Psoas muscle (tissue), 8 donors: ENCODE measurements around the gene CLEC3A. TPM values are rescaled to one million over a fixed set of nuclear protein-coding genes. Genes with fewer than 3 reads are reported as not detected.
A peak's percentile ranks its signal among the peaks of the same experiment; 100 is the strongest.

Experiments
- ATAC-seq, 4 donors: fragments of 200-7000 bp; cut with Tn5 transposase; one replicate each; pipeline ENCODE4 v1.9.1; 2020; ENCODE audit warnings: moderate library complexity in 3 of 4, mild to moderate bottlenecking in 2 of 4
- DNase-seq, 2 donors: peaks; one replicate each; pipeline ENCODE4 v3.0.0-alpha.2; 2020
- H3K27ac ChIP-seq: fragments of 200-600 bp; one replicate; pipeline ENCODE4 v1.8.0; 2022
- H3K27me3 ChIP-seq, 3 donors: fragments of 200-600 bp in 1 of 3; one replicate each; pipeline versions ENCODE4 v1.6.1 to v1.8.0; 2013 to 2022; ENCODE audit warnings: low read length in 2 of 3, mild to moderate bottlenecking in 2 of 3, moderate library complexity in 1 of 3; ENCODE audit not compliant: insufficient read depth in 3 of 3
- H3K36me3 ChIP-seq, 2 donors: fragments of 200-600 bp in 1 of 2; one replicate each; pipeline versions ENCODE4 v1.6.1 to v1.8.0; 2013 to 2022; ENCODE audit warnings: low read depth in 1 of 2, mild to moderate bottlenecking in 1 of 2, moderate library complexity in 1 of 2; ENCODE audit not compliant: insufficient read depth in 1 of 2
- H3K4me1 ChIP-seq: fragments of 200-600 bp; one replicate; pipeline ENCODE4 v1.8.0; 2022
- H3K4me3 ChIP-seq: fragments of 200-600 bp; one replicate; pipeline ENCODE4 v1.8.0; 2022; ENCODE audit warnings: mild to moderate bottlenecking
- H3K9me3 ChIP-seq: fragments of 200-600 bp; one replicate; pipeline ENCODE4 v1.8.0; 2022
- WGBS, 3 donors: extraction: QIAGEN DNeasy Blood & Tissue Kit; methylation state at CpG; one replicate each; pipeline versions ENCODE4 v1.1.6 to v1.1.7; 2013; 5-methylcytosine and 5-hydroxymethylcytosine counted together
- intact Hi-C, 2 donors: fragments of 100-400 bp; cut with DNase I; formaldehyde crosslinking; loops; one replicate each; pipeline versions ENCODE4 v1.11.0 to v1.14.2; 2022
- polyA plus RNA-seq, 3 donors: library from polyadenylated mRNA; stranded (reverse); fragments of 200-250 nt; gene quantifications; one replicate each; pipeline ENCODE4 v1.2.3, GENCODE V29; 2013
- total RNA-seq, 4 donors: library from RNA; stranded (reverse); fragmentation: NEBNext Ultra II Directional in 2 of 4; extraction: Animal tissue kit (Norgen Biotek cat#: 25700) in 2 of 4; gene quantifications; one replicate each; pipeline versions ENCODE4 v1.2.1 to v1.2.4, GENCODE V29; 2021 to 2023
- TF ChIP-seq, protein P1 (sequence below): fragments of 200-600 bp; IDR thresholded peaks from one replicate; pipeline ENCODE4 v1.8.0; 2022; ENCODE audit warnings: antibody characterized with exemption
- donor health status: healthy with polysubstance abuse.
- donor health status: DM: no; HTN: no; CAD: no; lungs with moderate emphysema.
- donor health status: Bipolar disorder and iron deficiency.
- donor health status: healthy.
- donor health status: DM: yes; HTN: yes; CAD: no.
- donor health status: DM: no; HTN: no; CAD: no.
- donor health status: DM: no; HTN: no; CAD: no.
- donor health status: DM: yes; HTN: yes; CAD: no.

The CLEC3A gene
- total and polyA plus RNA-seq, 7 donors: not detected

DNA sequence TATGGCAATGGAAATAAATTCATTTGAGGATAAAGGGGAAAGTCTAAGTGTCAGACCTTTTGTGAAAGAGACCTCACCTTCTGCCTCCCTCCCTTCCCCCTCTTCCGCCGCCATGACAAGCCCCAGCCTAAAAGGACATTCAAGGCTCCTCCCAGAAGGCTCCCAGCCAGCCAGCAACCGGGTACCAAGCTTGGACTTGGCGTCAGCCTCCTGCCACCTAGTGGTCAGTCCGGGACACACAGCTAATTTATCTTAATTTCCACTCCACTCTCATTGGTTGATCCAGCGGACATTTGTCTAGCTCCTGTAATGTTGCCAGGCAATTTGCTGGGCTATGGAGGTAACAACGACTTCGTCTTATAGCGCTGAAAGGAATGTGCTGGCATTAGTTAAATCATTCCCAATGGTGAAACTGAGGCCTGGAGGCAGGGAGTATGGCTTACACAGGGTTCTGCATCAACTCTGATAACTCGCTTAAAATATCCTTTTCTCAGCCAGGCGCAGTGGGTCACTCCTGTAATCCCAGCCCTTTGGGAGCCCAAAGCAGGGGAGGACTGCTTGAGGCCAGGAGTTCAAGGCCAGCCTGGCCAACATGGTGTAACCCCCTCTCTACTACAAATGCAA, 19.3 kb upstream of the CLEC3A start:
- Histone ChIP-seq H3K4me3 (no peak overlapping the region), H3K4me1 (no peaks in the 10 kb centered on the region), H3K36me3 (no peaks in the 10 kb centered on the region), H3K27me3 (peaks cover 0 to 2% (median 0%) of the 10 kb centered on the region in 3 donors), H3K9me3 (no peaks in the 10 kb centered on the region), H3K27ac (no peak overlapping the region)
- 18% methylated on average over 11 of the region's 11 CpGs for WGBS, 3 donors
- peak; percentile 69 to 85 (median 83) for ATAC-seq
- DNase-seq: peak; percentile 78 to 87
- TF ChIP-seq, protein P1, sequence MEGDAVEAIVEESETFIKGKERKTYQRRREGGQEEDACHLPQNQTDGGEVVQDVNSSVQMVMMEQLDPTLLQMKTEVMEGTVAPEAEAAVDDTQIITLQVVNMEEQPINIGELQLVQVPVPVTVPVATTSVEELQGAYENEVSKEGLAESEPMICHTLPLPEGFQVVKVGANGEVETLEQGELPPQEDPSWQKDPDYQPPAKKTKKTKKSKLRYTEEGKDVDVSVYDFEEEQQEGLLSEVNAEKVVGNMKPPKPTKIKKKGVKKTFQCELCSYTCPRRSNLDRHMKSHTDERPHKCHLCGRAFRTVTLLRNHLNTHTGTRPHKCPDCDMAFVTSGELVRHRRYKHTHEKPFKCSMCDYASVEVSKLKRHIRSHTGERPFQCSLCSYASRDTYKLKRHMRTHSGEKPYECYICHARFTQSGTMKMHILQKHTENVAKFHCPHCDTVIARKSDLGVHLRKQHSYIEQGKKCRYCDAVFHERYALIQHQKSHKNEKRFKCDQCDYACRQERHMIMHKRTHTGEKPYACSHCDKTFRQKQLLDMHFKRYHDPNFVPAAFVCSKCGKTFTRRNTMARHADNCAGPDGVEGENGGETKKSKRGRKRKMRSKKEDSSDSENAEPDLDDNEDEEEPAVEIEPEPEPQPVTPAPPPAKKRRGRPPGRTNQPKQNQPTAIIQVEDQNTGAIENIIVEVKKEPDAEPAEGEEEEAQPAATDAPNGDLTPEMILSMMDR: peak; percentile 79
- intact Hi-C loops: loop anchor here (10.0 kb wide), 1 partner anchor 328 kb away; no protein-coding TSS in a partner anchor

GRCh38 chr16:78004517-78004916, 17.8 kb upstream of the CLEC3A start:
- Histone ChIP-seq H3K27me3 (peaks cover 0 to 2% (median 0%) of the 10 kb centered on the region in 3 donors), H3K4me3 (no peak overlapping the region), H3K36me3 (no peaks in the 10 kb centered on the region), H3K4me1 (no peaks in the 10 kb centered on the region), H3K9me3 (no peaks in the 10 kb centered on the region), H3K27ac (no peak overlapping the region)
- intact Hi-C loops: loop anchor here (10.0 kb wide), 1 partner anchor 330 kb away; no protein-coding TSS in a partner anchor
- 71 to 87% (median 80%) methylated on average over 4 of the region's 4 CpGs for WGBS, 3 donors
- ATAC-seq (no peak), DNase-seq (no peak)
- TF ChIP-seq, protein P1: no peak

DNA sequence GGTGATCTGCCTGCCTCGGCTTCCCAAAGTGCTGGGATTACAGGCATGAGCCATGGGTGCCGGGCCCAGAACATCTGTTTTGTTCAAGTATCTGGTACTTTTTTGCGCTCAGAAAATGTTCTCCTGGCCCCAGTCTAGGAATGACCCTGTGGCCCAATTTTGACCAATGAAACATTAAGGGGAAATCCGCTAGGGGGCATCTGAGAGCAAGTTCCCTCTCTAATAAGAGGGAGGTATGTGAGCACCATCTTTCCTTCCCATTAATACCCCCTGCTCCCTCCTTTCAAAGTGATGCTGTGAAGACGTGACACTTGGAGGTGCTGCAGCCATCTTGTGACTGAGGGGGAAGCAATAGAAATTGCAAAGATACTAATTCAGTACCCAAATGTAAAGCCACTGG, 16.5 kb upstream of the CLEC3A start:
- no peak for ATAC-seq
- no peak for DNase-seq
- Histone ChIP-seq H3K4me3 (no peak overlapping the region), H3K27me3 (peaks cover 0 to 2% (median 0%) of the 10 kb centered on the region in 3 donors), H3K36me3 (no peaks in the 10 kb centered on the region), H3K9me3 (no peaks in the 10 kb centered on the region), H3K27ac (no peak overlapping the region), H3K4me1 (no peaks in the 10 kb centered on the region)
- 68 to 73% (median 71%) methylated on average over 5 of the region's 5 CpGs for WGBS, 3 donors
- TF ChIP-seq, protein P1: no peak
- intact Hi-C loops: loop anchor here (10.0 kb wide), 1 partner anchor 331 kb away; no protein-coding TSS in a partner anchor

DNA sequence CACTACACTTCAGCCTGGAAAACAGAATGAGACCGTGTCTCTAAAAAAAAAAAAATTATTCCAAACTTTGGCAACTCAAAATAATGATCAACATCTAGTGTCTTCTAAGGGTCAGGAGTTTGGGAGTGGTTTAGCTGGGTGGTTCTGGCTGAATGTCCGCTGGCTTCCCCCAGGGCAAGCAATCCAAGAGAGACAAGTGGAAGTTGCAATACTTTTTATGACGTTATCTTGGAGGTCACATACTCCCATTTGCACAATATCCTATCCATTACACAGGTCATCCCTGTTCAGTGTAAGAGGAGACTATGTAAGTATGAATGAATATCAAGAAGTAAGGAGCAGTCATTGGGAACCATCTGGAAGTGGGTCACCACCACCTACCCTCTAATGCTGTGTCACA, 15.2 kb upstream of the CLEC3A start:
- WGBS, 3 donors: 69 to 74% (median 73%) methylated on average over 3 of the region's 3 CpGs
- Histone ChIP-seq H3K27me3 (no peaks in the 10 kb centered on the region), H3K4me1 (no peaks in the 10 kb centered on the region), H3K9me3 (no peaks in the 10 kb centered on the region), H3K36me3 (no peaks in the 10 kb centered on the region), H3K4me3 (no peak overlapping the region), H3K27ac (no peak overlapping the region)
- TF ChIP-seq, protein P1: no peak
- DNase-seq (no peak), ATAC-seq (no peak)
- intact Hi-C loops: loop anchor here (10.0 kb wide), 1 partner anchor 332 kb away; no protein-coding TSS in a partner anchor
